Stimulated activated CD4-positive, alpha-beta T cell treated with anti-CD3 and anti-CD28 coated beads, Interleukin-12 subunit alpha, Interleukin-12 subunit beta, amount 100 ng/mL, for 4 hours (primary cell): ENCODE measurements around the gene SEC14L1.
"Not testable (repeated sequence)": the region's sequence is repeated elsewhere in the genome, so short reads cannot be mapped to it uniquely, and the experiment has no call there.

Experiments
- DNase-seq: peaks from one replicate; pipeline ENCODE4 v3.0.0-alpha.2; 2020

The SEC14L1 gene

DNA sequence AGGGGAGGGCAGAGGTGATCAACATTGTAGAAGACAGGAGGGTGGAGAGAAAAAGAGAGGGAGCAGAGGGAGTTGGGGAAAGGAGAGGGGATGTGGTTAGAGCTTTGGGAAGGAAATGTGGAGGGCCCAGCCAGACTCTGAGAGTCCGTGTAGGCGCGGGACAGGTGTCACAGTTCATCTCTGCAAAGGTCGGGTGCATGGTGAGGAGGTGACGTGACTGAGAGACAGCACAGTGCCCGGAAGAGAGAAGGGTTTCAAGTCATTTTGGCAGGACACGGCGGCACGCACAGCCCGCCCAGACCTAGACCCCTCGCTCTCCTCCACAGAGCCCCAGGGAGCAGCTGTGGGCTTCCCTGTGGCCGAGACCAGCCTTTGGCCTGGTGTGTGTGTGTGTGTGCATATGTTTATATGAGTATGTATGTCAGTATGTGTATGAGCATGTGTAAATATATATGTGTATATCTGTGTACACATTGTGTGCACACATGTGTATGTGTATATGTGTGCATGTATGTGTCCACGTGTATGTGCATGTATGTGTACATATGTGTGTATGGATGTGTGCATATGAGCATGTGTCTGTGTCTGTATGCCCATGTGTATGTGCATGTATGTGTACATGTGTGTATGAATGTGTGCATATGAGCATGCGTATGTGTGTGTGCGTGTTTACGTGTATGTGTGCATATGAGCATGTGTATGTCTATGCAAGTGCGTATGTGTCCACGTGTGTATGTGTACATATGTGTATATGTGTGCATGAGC, 104.6 kb downstream of the SEC14L1 start:
- no peak for DNase-seq

DNA sequence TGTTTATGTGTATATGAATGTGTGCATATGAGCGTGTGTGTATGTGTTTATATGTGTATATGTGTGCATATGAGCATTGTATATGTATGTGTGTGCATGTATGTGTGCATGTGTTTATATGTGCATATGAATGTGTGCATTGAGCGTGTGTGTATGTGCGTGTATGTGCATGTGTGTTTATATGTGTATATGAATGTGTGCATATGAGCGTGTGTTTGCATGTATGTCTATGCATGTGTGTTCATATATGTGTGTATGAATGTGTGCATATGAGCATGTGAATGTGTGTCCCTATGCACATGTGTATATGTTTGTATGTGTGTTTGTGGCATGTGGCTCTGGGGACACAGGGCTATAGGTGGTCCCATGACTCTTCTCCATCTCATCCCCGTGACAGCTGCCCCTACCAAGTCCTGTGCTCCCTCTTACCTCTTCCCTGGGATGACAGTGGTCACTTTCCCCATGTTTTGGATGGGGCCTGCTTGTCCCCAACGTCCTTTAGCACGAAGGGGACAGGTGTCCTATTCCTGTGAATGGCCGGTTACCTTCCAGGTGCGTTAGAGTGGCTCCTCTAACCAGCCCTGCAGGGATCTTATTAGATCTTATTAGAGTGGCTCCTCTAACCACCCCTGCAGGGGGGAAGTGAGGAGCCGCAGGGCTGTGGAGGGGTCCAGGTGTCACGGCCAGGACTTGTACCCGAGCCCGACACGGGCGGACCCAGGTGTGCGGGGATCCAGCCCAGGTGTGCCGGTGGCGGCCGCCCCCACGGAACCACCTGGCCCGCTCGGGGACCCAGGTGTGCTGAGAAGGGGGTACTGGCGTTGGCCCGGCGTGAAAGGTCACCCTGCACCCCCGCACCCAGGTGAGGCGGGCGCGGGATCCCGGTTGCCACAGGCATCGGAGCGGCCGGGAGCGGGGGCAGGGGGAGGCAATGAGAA, 105.6 kb downstream of the SEC14L1 start:
- DNase-seq, result no peak

- DNase-seq, result peak; percentile 87
These were observed 106.3 kb downstream of the SEC14L1 start for GRCh38 chr17:77247048-77247541.

DNA sequence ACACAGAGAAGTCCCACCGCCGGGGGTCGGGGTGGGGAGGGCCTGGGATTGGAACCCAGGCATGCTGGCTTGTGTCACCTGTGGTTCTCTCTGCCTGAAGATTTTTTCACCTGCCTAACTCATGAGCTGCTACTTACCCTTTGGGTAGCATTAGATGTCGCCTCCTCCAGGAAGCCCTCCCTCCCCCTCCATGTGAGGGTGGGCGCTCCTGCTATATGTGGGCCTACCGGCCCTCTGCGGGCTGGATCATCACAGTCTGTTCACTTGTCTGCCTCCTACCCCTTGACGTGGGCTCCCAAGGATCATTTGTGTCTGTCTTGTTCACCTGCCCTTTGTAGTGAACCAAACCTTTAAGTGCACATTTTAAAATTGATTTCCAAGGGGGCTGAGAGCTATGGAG, 106.8 kb downstream of the SEC14L1 start:
- DNase-seq, result no peak

GRCh38 chr17:77248216-77249114, 107.7 kb downstream of the SEC14L1 start:
- no peak for DNase-seq

DNA sequence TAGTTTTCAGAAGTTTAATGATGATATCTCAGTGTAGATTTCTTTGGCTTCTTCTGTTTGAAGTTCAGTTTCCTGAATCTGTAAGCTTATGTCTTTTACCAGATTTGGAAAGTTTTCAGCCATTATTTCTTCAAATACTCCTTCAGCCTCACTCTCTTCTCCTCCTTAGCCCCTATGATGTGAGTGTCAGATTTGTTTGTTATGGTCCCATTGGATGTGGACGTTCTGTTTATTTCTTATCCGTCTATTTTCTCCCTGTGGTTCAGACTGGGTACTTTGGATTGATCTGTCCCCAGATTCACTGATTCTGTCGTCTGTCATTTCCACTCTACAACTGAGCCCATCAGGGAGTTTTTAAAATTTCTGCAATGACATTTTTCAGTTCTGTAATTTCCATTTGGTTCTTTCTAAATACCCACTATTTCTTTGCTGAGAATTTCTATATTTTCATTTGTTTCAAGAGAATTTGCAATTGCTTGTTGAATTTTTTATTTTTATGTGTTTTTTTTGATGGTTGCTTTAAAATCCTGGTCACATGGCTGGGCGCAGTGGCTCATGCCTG, 110.9 kb downstream of the SEC14L1 start:
- DNase-seq, result no peak

GRCh38 chr17:77252306-77252705, 111.5 kb downstream of the SEC14L1 start:
- not testable (repeated sequence) for DNase-seq

- no peak for DNase-seq
These were observed 112.9 kb downstream of the SEC14L1 start for GRCh38 chr17:77253611-77254051.

- DNase-seq, result no peak
These were observed 114.4 kb downstream of the SEC14L1 start for GRCh38 chr17:77254951-77255825.

DNA sequence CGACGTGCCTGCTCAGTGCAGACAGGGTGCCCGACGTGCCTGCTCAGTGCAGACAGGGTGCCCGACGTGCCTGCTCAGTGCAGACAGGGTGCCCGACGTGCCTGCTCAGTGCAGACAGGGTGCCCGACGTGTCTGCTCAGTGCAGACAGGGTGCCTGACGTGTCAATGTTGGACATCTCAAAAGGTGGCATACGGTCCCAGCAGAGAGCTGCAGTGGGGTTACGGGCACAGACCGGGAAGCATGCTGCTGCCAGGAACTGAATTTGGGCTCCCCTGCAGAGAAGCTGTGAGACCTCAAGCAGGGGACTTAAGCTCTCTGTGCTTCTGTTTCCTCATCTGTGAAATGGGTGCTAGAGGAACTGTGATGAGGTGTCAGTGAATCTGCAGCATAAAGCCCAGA, 115.2 kb downstream of the SEC14L1 start:
- not testable (repeated sequence) for DNase-seq

GRCh38 chr17:77256710-77257109, 115.9 kb downstream of the SEC14L1 start:
- no peak for DNase-seq

GRCh38 chr17:77257169-77257568, 116.4 kb downstream of the SEC14L1 start:
- no peak for DNase-seq

DNA sequence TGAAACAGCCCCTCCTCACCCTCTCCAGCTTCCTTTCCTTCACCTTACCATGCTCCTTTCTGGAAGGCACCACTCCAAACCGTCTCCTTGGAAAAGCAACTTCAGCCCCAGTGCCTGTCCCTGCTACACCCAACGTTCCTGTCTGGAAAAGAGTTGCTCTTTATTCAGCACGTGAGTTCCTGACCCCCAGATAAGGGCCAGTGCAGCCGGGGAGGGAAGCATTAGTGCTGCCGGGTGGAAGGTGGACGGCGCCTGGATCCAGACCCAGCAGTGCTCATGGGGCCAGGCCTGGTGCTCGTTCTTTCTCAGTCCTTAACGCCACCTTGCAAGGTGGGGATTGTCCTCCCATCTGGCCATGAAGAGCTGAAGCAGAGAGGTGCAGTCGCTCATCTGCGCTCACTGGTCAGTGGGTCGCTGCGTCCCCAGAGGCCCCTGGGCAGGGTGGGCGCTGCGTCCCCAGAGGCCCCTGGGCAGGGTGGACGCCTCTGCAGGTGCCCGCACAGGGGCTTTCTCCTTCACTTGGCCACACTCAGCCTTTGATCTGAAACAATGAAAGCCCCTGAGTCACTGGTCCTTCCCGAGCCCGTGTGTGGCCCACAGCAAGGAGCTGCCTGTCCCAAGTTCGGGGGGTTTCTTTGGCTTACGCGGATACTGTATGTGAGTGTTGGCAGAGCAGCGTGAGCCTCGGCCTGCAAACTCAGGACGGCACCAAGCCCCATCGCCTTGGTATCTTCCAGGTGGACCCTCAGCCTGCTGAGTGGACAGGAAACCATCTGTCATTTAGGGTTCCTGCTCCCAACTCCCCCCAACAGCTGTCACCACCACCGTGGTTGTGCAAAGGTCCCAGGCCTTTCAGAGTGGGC, 117.1 kb downstream of the SEC14L1 start:
- DNase-seq, result no peak

- no peak for DNase-seq
These were observed 117.9 kb downstream of the SEC14L1 start for GRCh38 chr17:77258638-77259037.

DNA sequence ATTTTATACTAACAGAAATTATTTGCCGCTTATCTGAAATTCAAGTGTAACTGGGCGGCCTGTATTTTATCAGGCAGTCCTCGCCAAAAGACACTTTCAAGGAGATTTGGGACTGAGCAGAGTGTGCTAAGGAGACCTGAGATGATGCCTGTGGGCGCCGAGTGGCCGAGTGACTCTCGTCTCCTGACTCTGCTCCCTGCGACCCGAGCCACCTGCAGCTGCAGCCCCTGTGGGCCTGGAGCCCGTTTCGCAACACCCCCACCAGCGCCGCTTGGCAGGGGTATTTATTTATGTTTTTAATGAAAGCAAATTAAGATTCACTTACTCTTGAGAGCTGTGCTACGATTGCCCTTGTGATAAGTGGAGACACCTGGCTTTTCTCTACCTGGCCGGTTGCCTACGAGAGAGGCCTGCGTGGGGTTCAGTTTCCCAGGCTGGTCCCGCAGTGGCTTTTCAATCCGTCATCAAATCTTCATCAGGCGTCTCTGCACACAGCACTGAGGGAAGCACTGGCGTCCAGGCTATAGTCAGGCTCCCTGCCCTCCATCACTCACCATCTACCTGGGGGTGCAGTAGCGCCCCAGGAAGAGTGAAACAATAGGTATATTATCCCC, 124.0 kb downstream of the SEC14L1 start:
- DNase-seq, result no peak

- DNase-seq, result no peak
These were observed 125.4 kb downstream of the SEC14L1 start for GRCh38 chr17:77266213-77266612.
